CD4-positive, alpha-beta T cell treated with Interleukin-15 for 4 hours (primary cell): Measurements from ENCODE around the gene PTPRD.

ENCODE experiments used
- DNase-seq: peaks from one replicate; pipeline ENCODE4 v3.0.0-alpha.2; 2020; ENCODE audit warnings: low spot score

PTPRD gene

DNA sequence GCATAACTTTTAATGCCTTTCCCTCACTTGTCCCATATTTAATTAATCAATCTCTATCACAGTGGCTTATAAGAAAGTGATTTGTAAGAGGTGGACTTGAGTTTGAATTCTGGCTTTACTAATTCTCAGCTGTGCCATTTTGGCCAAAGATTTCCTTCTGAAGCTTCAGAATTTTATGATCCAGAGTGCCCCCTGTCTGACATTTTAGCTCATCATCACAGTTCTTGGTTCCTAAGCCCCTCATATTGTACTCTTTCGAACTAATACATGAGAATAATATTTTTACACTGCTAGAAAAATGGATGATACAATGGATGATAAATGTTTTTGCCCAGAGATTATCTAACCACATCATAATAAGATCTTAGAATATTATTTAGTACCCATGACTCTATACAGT, 1014.1 kb downstream of the PTPRD start:
- DNase-seq, result no peak

DNA sequence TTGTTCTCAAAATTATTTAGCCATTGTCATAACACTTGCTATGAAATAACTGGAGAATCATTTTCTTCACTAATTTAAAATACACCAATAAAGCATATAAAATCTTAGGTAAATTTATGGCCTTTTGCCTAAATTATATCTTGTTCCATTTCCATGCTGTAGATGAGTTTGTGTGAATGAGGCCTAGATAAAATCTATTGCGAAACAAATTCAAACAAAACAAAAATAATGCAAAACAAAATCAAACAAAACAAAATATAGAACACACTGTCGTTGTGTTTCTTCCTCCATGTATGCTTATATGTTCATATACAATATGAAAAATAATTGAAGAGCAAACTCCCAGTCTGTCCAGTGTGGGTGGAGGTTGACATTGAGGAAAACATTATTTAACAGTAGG, 1020.7 kb downstream of the PTPRD start:
- DNase-seq, result no peak

DNA sequence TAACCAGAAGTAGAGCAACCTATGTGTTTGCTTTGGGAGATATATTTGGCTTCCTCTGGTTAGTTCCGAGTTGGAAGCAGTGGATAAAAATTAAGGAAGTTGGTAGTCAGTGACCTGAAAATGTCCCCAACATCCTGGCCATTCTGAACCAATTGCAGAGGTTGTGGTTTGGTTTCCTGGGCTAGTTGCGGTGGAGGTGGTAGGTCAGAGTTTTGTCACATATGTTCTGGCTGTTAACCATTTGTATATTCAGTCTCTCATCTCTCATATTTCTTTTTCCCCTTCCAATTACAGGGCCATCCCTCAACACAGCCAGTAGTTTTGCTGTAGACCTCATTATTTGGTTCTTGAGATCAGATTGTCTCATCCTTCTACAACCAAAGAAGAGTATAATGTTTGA, 1026.9 kb downstream of the PTPRD start:
- DNase-seq, result no peak

DNA sequence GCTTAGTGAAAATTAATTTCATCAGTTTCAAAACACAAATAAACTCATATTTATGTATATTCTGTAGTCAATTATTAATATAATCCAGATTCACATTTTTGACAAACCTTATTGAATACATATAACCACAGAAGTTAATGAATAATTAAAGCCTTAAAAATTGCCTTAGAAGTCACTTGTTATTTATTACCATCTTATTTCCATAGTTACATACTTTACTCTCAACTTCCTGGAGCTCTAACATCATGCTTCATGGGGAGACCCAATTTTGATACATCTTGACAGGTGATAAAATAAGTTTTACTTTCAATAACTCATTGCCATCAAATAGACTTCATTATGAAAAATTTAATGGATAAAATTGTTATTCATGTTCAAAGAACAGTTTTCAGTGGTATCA, 1038.7 kb downstream of the PTPRD start:
- DNase-seq, result no peak

DNA sequence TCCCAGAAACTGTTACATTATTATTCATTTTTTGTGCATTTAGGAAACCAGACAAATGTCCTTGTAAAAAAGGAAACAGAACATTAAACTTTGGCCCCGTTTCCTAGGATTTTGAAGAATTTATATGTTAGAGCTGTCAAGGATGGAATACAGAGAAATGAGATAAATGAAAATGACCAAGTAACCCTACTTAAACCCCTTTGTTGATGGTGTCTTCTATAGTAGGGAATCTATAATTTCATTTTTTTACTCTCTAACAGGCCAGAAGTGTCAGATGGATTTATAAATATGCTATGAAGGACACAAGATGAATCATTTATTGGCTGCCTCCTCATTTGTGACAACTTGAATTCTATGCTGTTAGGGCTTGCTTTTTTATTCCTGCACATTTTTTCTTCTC, 1047.1 kb downstream of the PTPRD start:
- DNase-seq, result no peak

DNA sequence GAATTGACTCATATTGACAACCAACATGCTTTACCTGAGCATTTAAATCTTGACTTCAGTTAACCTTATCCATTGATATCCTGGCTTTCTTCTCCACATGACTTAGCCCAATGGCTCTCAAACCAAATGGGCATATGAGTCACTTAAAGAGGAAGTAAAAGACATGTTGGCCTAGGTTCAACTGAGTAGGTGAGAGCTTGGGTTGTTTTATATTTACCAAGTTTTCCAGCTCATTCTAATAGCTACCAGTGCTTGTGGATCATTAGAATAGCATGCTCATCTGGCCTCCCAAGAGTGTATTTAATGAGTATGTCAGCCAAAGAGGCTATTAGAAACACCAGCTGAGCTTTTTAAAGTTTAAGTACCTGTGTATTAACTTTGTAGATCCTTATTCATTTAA, 1049.0 kb downstream of the PTPRD start:
- DNase-seq, result no peak

DNA sequence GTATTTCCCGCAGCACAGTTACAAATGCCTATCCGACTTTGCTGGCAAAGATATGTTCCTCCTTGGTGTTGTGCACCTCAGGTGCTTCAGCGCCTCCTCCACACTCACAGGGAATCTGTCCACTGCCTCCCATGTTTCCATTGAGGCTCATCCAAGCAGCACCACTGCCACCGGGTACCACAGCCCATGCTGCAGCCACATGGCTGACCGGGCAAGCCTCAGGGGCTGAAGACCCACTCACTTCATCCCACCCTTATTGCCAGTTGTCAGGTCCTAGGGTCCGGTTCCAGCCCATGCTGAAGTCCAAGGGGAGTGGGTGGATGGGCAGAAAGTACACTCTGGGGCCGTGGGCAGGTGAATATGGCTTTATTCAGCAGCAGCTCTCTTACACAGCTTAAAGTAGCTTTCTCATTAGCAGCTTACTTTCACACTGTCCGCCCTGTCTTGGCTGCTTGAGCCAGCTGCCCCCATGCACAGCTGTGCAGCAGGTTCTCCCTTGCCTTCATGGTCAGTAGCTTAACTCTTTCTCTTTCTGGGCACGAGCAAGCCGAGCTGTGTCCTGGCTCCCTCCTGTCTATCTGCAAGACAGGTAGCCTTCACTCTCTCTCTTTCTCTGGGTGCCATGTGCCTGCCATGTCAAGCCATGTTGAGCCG, 1052.3 kb downstream of the PTPRD start:
- no peak for DNase-seq

DNA sequence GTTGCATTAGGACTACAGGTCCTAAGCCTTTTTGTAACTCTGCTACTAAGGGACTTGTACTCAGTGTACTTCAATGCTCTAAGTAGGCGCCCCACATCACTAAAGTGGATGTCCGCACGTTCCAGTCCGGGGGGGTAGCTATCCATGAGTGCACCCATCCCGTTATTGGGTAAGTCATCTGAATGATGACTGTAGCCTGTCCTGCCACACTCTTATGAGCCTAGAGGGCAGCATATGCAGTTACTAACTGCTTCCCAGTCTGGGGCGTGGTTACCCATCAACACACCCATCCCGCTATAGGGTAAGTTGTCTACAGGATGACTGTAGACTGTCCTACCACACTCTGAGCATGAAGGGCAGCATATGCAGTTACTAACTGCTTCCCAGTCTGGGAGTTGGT, 1053.9 kb downstream of the PTPRD start:
- DNase-seq, result no peak

DNA sequence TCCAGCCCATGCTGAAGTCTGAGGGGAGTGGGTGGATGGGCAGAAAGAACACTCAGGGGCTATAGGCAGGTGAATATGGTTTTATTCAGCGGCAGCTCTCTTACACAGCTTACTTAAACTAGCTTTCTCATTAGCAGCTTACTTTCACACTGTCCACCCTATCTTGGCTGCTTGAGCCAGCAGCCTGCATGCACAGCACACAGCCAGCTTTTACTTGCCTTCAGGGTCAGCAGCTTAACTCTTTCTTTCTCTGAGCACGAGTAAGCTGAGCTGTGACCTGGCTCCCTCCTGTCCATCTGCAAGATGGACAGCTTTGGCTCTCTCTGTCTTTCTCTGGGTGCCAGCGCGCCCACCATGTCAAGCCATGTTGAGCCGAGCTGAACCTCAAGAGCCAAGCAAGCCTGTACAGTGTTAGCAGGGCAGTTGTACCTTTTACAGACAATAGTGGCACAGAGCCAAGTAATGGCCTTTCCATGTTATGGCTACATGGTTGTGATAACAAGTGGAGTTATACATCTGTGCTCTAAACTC, 1054.9 kb downstream of the PTPRD start:
- DNase-seq, result no peak

DNA sequence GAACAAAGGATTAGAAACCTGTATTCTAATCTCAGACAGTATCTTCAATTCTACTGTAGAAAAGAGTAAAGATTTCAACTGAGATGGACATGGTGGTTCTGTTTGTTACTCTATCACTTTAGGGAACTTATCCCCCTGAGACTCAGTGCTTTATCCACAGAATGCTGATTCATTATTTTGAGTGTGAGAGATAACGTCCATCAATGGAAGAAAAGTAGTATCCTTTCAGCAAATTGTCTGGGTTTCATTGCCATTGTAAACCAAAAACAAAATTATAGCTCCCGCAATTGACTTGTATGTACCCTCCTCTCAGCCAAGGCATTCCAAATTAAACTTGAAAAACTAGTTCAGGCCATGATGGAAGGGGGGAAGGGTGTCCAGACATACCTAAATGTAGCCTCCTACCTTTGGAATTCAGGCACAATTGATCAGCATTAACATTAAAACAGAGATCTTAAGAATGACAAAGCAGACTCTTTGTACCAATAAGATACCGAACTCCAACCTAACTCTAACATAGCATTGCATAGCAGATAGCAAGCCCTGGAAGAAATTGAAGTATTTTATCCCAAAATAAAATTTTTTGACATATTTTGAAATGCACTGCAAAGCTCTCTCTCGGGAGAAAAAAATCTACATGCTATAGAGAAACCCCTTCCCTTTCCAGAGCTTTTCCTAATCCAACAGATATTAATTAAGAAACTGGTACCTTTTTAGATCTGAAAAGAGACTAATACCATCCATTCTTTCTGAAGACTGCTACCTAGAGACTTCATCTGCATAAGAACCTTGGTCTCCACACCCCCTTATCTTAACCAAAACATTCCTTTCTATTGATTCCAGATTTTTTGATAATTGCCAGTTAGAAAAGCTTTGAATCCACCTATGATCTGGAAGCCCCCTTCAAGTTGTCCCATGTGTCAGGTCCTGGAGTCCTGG, 1055.7 kb downstream of the PTPRD start:
- no peak for DNase-seq

DNA sequence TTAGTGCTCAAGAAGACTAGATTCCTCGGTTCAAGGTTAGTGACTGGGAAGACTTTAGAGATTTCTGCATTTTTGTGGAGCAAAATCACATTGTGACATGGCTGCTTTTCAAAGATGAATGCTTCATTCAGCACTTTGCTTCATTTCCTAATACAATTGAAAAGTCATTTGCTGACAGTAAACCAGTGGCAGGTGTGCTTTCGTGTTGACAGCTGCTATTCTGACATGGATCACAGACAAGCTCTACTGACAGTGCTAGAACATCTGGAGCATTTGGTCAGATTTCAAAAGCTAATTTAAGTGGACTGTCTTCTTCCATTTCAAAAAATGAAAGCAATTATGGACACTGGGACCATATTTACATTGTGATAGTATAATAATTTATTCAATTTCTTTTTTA, 1060.1 kb downstream of the PTPRD start:
- DNase-seq, result no peak

DNA sequence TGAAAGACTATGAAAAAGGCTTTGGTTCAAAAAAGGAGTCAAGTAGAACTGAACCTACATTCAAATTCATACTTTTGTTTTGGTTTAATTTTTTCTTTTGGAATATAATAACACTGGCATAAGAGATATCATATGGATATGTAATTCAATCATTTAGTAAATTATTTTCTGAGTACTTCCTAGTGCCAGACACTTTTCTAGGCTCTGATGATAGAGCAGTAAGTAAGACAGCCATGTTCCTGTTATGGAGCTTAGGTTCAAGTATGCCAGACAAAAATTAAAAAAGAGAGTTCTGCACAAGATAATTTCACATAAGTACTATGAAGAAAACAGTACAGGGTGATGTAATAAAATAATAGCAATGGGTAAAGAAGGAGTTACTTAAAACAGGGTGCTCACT, 1074.0 kb downstream of the PTPRD start:
- DNase-seq, result no peak

DNA sequence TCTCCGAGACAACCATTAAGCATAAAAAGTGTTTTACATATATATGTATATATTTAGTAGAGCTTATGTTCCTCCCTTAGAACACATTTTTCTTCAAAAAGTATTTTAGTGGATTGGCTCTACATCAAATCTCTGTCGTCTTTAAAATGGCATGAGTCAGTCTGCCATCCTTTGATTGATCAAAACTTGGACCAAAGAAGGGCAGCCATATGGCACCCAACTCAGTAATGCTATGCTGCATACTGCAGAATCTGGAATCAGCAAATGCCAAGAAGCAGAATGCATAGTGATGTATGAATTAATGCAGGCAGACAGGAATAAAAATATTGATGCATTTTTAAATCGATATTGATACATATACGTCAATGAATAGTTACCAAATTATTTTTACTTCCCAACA, 1074.4 kb downstream of the PTPRD start:
- no peak for DNase-seq

DNA sequence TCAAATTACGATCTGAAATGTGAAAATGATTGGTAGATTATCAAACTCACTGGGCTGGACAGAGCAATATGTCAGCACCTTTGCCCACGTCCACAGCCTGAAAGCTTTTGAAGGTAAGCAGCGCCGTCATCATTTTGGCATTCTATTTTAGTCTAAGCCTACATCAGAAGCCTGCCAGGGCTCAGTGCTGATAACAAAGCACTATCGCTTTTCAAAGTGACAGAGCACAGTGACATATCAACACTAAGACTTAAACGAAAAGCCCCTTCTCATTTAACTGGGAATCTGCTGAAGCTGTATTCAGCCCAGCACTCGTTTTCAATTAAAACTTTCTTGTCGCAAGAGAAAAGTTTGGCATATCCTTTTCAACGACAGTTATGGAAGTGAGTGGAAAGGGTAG, 1076.3 kb downstream of the PTPRD start:
- DNase-seq, result no peak

DNA sequence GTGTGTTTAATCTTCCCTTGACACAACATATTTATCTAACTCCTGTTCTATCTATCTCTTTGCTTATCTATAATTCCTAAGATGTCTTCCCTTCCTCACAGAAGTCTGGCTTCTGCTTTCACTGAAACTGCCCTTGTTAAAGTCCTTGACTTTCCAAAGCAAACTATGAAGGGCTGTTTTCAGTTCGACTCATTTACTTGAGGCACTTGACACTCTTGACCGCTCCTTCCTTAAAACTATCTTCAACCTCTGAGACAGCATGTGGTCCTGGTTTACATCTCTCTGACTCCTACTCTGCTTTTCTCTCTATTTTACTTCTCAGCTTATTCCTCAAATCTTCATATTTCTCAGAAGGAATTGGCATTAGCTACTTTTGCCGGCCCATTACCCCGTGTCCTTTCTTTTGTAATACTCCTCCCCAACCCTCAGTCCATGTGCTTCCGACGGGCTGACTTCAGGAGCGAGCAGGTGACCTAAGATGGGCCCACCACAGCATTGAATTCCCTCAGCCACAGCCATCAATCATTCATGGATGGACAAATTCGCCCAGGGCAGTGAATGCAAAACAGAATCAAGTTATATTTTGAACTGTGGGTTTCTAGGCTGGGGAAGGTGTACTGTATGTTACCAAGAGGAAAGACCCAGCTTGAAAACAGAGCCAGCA, 1089.2 kb downstream of the PTPRD start:
- DNase-seq, result no peak

DNA sequence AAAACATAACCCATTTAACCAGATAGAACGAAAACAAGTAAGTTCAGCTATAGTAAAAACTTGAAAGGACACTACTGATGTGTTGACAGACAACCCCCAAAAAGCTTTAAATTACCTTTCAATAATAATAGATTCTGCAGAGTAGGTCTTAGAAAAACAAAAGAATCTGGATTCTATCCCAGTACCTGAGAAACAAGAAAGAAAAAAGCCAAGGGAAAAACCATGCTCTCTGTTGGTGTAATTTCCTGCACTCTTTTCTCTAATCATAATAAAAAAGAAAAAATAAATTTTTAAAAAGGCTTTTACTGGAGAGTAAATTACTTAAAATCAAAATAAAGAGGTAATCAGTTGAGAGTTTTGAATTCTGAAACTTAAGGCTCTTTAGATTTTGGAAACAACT, 1090.4 kb downstream of the PTPRD start:
- no peak for DNase-seq

DNA sequence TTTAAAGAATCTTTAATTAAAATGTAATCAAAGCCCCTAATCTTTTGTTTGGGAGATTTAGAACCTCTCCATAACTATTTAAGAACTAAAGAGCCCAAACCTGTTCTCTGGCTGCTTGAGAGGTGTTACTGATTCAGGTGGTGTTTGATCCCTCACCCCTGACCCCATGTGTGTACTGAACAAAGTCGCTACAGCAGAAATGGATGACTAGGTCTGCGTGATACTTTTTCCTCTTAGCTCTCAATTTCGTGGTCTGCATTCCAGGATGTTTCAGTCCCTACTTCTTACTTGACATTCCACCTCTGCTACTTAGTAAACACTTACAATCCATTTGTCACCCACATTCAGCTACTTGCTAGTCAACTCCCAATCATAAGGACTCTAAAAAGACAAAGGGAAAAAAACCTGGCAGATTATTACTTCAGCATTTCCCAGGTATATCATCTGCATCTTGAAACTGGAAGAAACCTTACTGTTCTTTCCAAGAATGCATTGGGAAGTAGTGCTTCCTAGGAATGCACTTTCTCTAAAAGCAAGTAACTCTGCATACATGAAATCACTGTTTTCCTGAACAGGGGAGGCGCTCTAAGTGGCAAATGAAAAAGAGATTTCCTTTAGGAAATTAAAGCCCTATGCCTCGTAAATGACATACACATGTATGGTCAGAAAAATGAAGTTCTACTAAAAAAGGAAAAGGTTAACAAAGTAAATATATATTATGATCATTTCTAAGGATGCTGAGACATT, 1091.6 kb downstream of the PTPRD start:
- no peak for DNase-seq

DNA sequence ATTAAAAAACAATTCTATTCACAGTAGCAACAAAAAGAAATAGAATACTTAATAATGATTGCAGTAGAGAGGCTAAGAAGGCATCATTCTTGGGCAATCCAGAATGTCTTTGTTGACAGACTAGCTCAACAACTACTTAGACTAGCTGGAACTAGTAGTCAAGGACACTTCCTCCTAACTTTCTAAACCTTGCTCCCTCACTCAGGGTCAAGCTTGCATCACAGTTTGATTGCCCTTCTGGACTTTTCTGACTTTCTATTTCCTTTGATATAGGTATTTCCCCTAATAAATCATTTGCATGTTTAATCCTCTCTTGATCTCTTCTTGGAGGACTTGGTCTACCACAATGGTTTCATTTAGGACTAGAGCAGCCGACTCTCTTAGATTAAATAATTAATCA, 1107.9 kb downstream of the PTPRD start:
- no peak for DNase-seq

DNA sequence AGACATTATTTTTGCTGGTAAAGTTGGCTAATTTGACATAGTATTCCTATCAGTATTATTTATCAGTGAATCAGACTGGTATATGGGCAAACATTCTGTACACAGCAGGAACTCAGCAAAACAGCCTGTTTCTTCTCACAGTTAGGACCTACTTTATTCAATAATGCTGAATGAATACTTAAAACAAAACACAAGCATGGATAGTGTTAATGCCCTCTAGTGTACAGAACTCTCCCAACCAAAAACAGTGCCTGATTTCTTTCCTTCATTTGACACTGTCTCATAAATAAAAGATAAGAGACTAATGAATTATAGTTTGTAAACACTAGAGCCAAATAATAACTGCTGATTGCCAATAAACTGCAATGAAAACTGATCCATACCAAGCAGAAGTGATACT, 1113.3 kb downstream of the PTPRD start:
- no peak for DNase-seq

DNA sequence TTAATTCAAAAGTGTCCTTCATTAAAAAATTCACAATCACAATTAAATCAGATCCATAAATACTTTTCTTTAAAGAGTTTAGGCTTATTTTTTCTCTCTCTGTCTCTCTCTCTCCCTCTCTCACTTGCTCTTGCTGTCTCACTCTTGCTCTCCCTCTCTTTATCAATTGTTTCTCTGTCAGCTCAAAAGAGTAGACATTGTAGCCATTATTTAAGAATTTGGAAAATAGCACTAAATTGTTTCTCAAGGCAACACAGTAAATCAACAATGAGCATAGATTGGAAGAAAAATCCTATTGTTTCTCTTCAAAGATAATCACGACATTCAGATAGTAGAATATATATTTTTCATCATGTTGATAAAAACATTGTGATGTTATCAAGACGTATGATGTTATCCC, 1114.0 kb downstream of the PTPRD start:
- no peak for DNase-seq

DNA sequence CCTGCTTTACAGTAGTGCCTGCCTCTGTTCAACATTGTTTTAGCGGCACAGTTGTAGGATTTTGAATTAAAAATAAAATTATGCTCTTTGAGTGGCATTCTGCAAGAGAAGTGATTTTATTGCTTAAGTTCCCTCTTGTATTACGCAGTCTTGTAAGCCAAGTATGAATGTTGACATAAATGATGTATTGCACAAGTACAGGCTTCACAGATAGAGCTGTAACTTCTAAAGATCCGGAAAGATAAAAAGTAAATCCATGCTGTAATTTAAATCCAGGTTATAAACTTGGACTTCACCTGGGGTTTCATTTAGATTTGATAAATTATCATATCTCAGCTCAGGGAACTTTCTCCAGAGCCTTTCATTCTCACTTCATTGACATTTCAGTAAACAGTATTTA, 1114.7 kb downstream of the PTPRD start:
- no peak for DNase-seq

DNA sequence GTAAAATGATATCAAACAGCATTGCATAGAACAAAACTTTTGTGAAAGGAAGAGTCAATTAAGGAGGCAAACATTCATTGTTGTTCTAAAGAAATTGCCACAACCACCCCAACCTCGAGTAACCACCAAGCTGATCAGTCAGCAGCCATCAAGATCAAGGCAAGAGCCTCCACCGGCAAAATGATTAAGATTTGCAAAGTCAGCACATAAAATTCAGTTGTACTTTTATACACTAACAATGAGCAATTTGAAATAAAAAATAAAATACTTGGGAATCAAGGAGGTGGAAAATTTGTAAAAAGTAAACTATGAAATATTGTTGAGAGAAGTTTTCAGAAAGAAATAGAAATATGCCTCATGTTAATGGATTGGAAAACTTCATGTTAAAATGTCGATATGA, 1118.5 kb downstream of the PTPRD start:
- DNase-seq, result no peak
